Activated CD4-positive, CD25-positive, alpha-beta regulatory T cell treated with anti-CD3 and anti-CD28 coated beads, Interleukin-2, amount 50 U/mL, for 24 hours (primary cell): Measurements from ENCODE around the gene LSM4.

Experiments used
- ATAC-seq, 2 donors: fragments of 150-1000 bp; cut with Tn5 transposase; one replicate each; pipeline ENCODE4 v1.10.0; 2021; ENCODE audit warnings: mild to moderate bottlenecking in 1 of 2, moderate library complexity in 1 of 2

Gene LSM4

GRCh38 chr19:18291590-18292461 is 31.1 kb downstream of the LSM4 start:
- ATAC-seq = peak; percentile 7 to 15

DNA sequence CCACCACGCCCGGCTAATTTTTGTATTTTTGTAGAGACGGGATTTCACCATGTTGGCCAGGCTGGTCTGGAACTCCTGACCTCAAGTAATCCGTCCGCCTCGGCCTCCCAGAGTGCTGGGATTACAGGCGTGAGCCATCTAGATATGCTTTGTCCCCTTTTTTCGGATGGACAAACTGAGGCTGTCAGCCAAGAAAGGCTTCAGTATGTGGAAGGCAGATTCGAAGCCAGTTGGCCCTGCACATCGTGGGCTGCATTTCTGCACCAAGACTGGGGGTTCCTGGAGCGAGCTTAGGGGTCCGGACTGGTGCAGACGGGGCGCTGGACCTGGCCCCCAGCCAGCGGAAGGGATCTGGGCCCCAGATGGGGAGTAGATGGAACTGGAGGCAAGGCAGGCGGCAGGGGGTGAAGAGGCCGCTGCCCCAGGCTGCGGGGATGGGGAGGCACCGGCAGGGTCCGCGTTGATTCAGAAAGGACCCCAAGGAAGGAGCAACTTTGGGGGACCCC is 31.8 kb downstream of the LSM4 start:
- ATAC-seq = no peak

DNA sequence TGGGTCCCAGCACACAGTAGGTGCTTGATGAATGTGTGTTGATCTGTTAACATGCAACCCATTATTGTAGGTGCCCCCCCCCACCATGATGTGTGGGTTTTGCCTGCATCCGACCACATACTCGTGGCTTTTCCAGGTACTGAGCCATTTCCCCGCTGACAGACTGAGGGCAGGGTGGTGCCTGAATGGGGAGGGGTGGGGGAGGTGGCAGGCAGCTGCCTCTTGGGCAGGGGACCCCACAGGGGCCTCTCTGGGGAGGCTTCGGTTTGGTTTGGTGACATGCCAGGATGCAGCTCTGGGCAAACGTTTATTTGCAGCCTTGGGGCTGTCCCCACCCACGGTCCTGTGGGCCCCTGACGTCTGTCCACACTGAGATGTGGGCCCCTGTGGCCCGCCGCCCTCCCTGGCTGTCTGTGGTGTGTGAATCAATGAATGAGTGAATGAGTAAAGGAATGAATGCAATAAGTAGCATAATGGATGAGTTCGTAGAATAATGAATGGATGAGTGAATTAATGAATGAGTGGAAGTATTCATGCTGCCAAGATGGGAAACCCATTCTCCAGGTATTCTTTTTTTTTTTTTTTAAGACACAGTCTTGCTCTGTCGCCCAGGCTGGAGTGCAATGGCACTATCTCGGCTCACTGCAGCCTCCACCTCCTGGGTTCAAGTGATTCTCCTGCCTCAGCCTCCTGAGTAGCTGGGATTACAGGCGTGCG is 32.4 kb downstream of the LSM4 start:
- peak; percentile 73 to 77 for ATAC-seq

- no peak for ATAC-seq
Observed at GRCh38 chr19:18289471-18290301, 33.2 kb downstream of the LSM4 start.

- no peak for ATAC-seq
Observed at GRCh38 chr19:18287836-18288772, 34.8 kb downstream of the LSM4 start.

GRCh38 chr19:18286973-18287635 is 35.8 kb downstream of the LSM4 start:
- ATAC-seq = no peak

- peak in 1 of 2 donors; percentile 4 for ATAC-seq
Observed at GRCh38 chr19:18284712-18285360, 38.0 kb downstream of the LSM4 start.

GRCh38 chr19:18283338-18283737 is 39.5 kb downstream of the LSM4 start:
- no peak for ATAC-seq

DNA sequence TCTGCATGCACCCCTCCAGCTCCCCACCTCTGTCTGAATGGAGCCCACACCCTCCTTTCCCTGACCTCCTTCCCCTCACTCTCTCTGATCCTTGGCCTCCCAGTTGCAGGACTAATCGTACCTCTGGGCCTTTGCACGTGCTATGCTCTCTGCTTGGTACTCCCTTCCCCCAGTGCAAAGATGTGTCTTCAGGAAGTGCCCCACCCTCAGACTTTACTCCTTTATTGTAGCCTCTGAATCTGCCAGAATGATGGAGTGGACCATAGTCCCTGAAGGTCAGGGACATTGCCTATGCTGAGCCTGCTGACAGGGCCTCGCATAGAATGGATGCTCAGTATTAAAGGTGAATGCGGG is 40.1 kb downstream of the LSM4 start:
- no peak for ATAC-seq

DNA sequence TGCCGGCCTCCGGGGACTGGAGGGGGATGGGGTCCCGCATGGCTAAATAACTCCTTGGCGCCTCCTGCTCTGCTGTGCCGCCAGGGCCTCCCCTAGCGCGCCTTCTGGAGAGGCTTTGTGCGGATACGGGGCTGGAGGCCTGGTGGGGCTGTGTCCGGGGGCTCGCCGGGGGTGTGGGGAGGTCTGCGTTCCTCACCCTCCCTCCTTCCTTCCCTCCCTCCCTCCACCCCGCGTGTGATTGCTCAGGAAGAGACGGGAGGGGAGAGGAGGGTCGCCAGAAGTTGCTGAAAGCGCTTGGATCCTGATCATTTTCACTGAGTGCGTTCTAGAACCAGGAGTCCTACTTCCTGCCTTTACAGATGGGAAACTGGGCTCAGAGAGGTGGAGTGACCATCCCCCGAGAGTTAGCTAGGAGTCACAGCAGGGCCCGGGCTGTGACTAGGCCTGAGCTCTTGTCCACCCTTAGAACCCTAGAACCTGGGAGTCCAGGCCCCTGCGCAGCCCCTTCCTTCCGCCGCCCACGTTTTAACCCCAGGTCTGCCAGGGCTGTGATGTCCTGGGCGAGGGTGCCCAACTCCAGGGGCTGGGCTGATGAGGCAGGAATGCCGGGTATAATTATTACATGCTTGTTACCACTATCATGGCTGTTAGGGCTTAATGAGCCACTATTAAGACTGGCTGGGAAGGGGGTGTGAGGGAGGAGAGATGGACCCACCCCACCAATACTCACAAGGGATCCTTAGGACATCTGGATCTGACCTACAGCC is 40.7 kb downstream of the LSM4 start:
- ATAC-seq = no peak

- ATAC-seq = peak; percentile 78 to 81
Observed at GRCh38 chr19:18281082-18282020, 41.5 kb downstream of the LSM4 start, which contains the start of gene JUND. Gene JUND (minus strand): TSS chr19:18281622. CDS start chr19:18281484, 138 bp downstream.

GRCh38 chr19:18280247-18281081 is 42.4 kb downstream of the LSM4 start:
- peak; percentile 14 to 17 for ATAC-seq

- peak; percentile 37 to 41 for ATAC-seq
Observed at GRCh38 chr19:18279516-18280246, 43.2 kb downstream of the LSM4 start.

GRCh38 chr19:18279266-18279515 is 43.7 kb downstream of the LSM4 start:
- no peak for ATAC-seq

DNA sequence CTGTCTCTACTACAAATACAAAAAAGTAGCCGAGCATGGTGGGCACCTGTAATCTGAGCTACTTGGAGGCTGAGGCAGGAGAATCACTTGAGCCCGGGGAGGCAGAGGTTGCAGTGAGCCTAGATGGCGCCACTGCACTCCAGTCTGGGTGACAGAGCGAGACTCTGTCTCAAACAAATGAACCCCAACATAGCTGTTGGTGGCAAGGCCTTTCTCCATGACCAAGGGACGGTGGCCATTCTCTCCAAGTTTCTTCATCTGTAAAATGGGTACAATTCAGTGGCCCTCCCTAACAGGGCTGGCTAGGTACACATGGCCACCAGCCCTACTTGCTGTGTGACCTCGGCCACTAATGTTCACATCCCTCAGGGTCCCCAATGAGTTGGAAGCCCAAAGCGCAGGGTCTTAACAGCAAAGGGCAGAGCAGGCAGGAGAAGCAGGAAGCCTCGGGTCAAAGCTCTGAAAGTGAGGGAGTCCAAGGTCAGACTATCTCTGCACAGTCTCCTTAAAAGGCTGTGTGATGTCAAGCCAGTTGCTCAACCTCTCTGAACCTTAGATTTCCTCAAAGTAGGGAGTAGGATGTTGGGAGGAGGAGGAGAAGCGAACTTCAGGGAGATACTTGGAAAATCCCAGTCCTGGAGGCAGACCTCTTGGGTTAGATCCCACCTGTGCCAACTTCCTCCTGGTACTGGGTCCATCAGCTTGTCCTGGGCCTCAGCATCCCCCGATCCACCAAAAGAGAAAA is 44.2 kb downstream of the LSM4 start:
- no peak for ATAC-seq

DNA sequence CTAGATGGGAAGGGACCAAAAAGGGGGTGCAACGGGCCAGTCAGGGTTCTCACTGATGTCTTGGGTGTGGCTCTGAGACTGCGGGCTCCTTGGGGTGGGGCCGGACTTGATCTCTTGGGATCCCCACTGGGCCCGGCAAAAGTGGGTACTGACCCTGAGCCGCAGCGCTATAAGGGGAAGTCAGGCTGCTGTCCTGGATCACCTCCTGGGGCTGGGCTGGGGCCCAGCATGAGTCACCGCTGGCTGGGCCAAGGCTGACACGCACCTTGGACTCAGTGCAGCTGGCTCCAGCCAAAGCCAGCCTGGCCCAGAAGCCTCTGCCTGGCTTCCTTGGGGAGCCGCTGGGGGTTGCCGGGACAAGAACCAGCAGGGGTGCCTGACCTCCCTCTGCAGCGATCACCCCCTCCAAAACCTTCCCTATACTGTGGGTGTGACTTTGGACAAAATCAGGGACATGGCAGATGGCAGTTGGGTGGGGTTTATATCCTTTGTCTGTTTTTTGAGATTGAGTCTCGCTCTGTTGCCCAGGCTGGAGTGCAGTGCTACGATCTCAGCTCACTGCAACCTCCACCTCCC is 48.0 kb downstream of the LSM4 start:
- ATAC-seq = no peak
